Endodermal cell (in vitro differentiated cells): ENCODE results near the gene DMBT1. TPM values are rescaled to one million over a fixed set of nuclear protein-coding genes. Genes with fewer than 3 reads are reported as not detected.

Experiments
- DNase-seq: peaks from one replicate; pipeline ENCODE4 v3.0.0-alpha.2; 2017
- H3K27ac ChIP-seq: 2 replicates; pipeline ENCODE4 v1.5.1; 2013; ENCODE audit warnings: mild to moderate bottlenecking, low read depth, low read length, moderate library complexity
- H3K27me3 ChIP-seq: 2 replicates; pipeline ENCODE4 v1.6.1; 2013; ENCODE audit warnings: mild to moderate bottlenecking, low read length, moderate library complexity; ENCODE audit not compliant: insufficient read depth, control insufficient read depth, poor library complexity, severe bottlenecking
- H3K36me3 ChIP-seq: 2 replicates; pipeline ENCODE4 v1.7.0; 2013; ENCODE audit warnings: mild to moderate bottlenecking, low read length, moderate library complexity; ENCODE audit not compliant: control insufficient read depth, insufficient read depth
- H3K4me1 ChIP-seq: one replicate; pipeline ENCODE4 v1.7.0; 2013; ENCODE audit warnings: low read length; ENCODE audit not compliant: control insufficient read depth, insufficient read depth
- H3K4me3 ChIP-seq: 2 replicates; pipeline ENCODE4 v1.5.1; 2013; ENCODE audit warnings: mild to moderate bottlenecking, low read length, moderate library complexity
- H3K9ac ChIP-seq: 2 replicates; pipeline ENCODE4 v1.6.1; 2013; ENCODE audit warnings: mild to moderate bottlenecking, low read length, moderate library complexity; ENCODE audit not compliant: poor library complexity, severe bottlenecking; ENCODE audit errors: extremely low read depth
- H3K9me3 ChIP-seq: 2 replicates; pipeline ENCODE4 v1.6.1; 2013; ENCODE audit warnings: mild to moderate bottlenecking, low read length, moderate library complexity; ENCODE audit not compliant: control insufficient read depth
- H3K27ac Mint-ChIP-seq: 2 replicates; pipeline ENCODE4 v1.8.0; 2020; ENCODE audit warnings: mixed read lengths
- H3K27me3 Mint-ChIP-seq: 2 replicates; pipeline ENCODE4 v1.8.0; 2021; ENCODE audit warnings: mild to moderate bottlenecking, mixed read lengths; ENCODE audit not compliant: insufficient read depth
- H3K36me3 Mint-ChIP-seq: 2 replicates; pipeline ENCODE4 v1.8.0; 2020; ENCODE audit warnings: low read depth, mixed read lengths
- H3K4me1 Mint-ChIP-seq: 2 replicates; pipeline ENCODE4 v1.8.0; 2020; ENCODE audit warnings: mixed read lengths
- H3K4me3 Mint-ChIP-seq: 2 replicates; pipeline ENCODE4 v1.8.0; 2020; ENCODE audit warnings: mild to moderate bottlenecking, moderate library complexity, mixed read lengths
- H3K9me3 Mint-ChIP-seq: 2 replicates; pipeline ENCODE4 v1.8.0; 2020; ENCODE audit warnings: mild to moderate bottlenecking, mixed read lengths
- WGBS, 2 experiments: methylation state at CpG; one replicate each; pipeline versions ENCODE4 v1.1.5 to v1.1.7; 2013; ENCODE audit warnings: missing lambda C conversion rate in 2 of 2, mixed read lengths in 1 of 2; ENCODE audit not compliant: insufficient coverage in 1 of 2, insufficient read length in 1 of 2; 5-methylcytosine and 5-hydroxymethylcytosine counted together
- total RNA-seq, 2 donors: library from RNA; stranded (reverse); fragmentation: NEBNext Ultra II Directional in 1 of 2; extraction: Animal tissue kit (Norgen Biotek cat#: 25700) in 1 of 2; gene quantifications; 2 replicates in 1 of 2; 3 replicates in 1 of 2; pipeline ENCODE4 v1.2.1, GENCODE V29; 2021
- TF ChIP-seq, protein P1 (sequence below): fragments of 200-600 bp; sonication (generic); conservative IDR thresholded peaks from 2 replicates; pipeline ENCODE4 v1.5.0; 2021; ENCODE audit warnings: antibody characterized with exemption, mild to moderate bottlenecking

The DMBT1 gene
- total RNA-seq, 2 donors from 2014 or later = not detected

DNA sequence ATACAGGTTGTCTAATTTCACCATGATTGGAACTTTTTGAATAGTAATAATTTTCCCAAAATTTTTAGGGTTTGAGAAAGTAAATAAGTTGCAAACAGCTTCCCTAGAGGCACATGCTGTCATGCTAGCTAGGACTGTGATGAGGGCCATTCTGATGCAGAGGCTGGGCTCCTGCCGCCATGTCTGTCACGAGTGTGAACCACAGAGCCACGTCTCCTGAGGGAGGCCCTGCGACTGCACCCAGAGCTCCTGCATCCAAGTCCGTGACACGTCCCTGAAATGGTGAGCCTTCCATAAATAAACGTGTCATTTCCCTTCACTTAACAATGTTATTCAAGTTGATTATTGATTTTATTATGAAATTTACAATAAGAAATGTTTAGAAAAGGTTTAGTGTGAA, 99.1 kb downstream of the DMBT1 start:
- no peak for DNase-seq
- H3K36me3 ChIP-seq = no peaks in the 10 kb centered on the region
- no peak overlapping the region for H3K4me3 ChIP-seq
- H3K4me1 Mint-ChIP-seq = no peaks in the 10 kb centered on the region
- H3K9me3 Mint-ChIP-seq = no peaks in the 10 kb centered on the region
- TF ChIP-seq, protein P1, sequence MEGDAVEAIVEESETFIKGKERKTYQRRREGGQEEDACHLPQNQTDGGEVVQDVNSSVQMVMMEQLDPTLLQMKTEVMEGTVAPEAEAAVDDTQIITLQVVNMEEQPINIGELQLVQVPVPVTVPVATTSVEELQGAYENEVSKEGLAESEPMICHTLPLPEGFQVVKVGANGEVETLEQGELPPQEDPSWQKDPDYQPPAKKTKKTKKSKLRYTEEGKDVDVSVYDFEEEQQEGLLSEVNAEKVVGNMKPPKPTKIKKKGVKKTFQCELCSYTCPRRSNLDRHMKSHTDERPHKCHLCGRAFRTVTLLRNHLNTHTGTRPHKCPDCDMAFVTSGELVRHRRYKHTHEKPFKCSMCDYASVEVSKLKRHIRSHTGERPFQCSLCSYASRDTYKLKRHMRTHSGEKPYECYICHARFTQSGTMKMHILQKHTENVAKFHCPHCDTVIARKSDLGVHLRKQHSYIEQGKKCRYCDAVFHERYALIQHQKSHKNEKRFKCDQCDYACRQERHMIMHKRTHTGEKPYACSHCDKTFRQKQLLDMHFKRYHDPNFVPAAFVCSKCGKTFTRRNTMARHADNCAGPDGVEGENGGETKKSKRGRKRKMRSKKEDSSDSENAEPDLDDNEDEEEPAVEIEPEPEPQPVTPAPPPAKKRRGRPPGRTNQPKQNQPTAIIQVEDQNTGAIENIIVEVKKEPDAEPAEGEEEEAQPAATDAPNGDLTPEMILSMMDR = no peak
- H3K9ac ChIP-seq = no peak overlapping the region
- H3K4me1 ChIP-seq = no peaks in the 10 kb centered on the region
- no peaks in the 10 kb centered on the region for H3K9me3 ChIP-seq
- H3K36me3 Mint-ChIP-seq = no peaks in the 10 kb centered on the region
- H3K27me3 ChIP-seq = peaks cover 86% of the 10 kb centered on the region
- no peak overlapping the region for H3K27ac Mint-ChIP-seq
- no peak overlapping the region for H3K27ac ChIP-seq
- H3K4me3 Mint-ChIP-seq = no peak overlapping the region
- H3K27me3 Mint-ChIP-seq = peaks cover 78% of the 10 kb centered on the region
- WGBS, 2 experiments = 99 to 100% methylated on average over 1 to 6 of the region's 7 CpGs

DNA sequence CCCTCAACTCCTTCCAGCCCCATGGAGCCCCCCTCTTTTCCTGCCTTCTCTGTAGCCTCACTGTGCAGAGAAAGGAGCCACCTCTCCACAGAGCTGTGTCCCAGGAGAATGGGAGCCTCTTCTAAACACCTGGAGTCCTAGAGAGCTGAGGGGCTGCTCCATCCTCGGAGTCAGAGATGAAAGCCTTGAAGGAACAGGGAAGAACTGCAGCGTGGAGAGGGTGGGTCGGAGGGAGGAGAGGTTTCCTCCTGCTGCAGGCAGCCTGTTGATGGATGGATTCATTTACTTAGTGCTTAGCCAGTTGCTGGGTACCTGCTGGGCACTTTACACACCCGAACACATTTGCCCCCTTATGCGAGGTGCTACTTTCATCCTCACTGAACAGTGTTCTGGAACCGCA, 100.1 kb downstream of the DMBT1 start:
- peaks cover 86% of the 10 kb centered on the region for H3K27me3 ChIP-seq
- Mint-ChIP-seq H3K27ac (no peak overlapping the region), H3K9me3 (no peaks in the 10 kb centered on the region), H3K4me3 (no peak overlapping the region), H3K4me1 (no peaks in the 10 kb centered on the region), H3K36me3 (no peaks in the 10 kb centered on the region), H3K27me3 (peaks cover 78% of the 10 kb centered on the region)
- H3K27ac ChIP-seq = no peak overlapping the region
- 66 to 93% methylated on average over 3 to 6 of the region's 6 CpGs for WGBS, 2 experiments
- H3K4me3 ChIP-seq = no peak overlapping the region
- DNase-seq = no peak
- TF ChIP-seq, protein P1 = no peak
- no peaks in the 10 kb centered on the region for H3K36me3 ChIP-seq
- no peaks in the 10 kb centered on the region for H3K4me1 ChIP-seq
- no peaks in the 10 kb centered on the region for H3K9me3 ChIP-seq
- H3K9ac ChIP-seq = no peak overlapping the region

DNA sequence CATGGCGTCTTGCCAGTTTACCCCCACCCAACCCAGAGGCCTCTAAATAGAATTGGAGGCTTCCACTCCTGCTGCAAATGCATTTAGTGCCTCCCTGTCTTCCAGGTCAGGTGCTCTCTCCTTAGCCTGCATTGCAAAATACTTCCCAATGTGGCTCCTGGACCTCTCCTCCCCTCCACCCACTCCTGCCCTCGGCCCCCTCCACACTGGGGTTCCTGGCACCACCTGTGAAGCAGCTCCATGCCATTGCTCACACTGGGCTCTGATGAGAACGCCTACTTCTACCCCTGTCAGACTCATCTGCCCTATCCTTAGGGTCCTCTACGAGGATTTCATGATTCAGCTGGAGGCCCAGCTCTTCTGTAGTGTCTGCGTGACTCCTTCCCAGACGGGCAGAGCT, 101.7 kb downstream of the DMBT1 start:
- Mint-ChIP-seq H3K36me3 (no peaks in the 10 kb centered on the region), H3K4me3 (no peak overlapping the region), H3K4me1 (no peaks in the 10 kb centered on the region), H3K27ac (no peak overlapping the region), H3K27me3 (peaks cover 68% of the 10 kb centered on the region), H3K9me3 (no peaks in the 10 kb centered on the region)
- no peak for DNase-seq
- WGBS, 2 experiments = 88 to 89% methylated on average over 4 to 6 of the region's 6 CpGs
- Histone ChIP-seq H3K9ac (no peak overlapping the region), H3K27ac (no peak overlapping the region), H3K27me3 (peaks cover 78% of the 10 kb centered on the region), H3K4me3 (no peak overlapping the region), H3K9me3 (no peaks in the 10 kb centered on the region), H3K4me1 (no peaks in the 10 kb centered on the region), H3K36me3 (no peaks in the 10 kb centered on the region)
- TF ChIP-seq, protein P1 = no peak
